ENCODE data around the gene MEF2A.

The MEF2A gene

DNA sequence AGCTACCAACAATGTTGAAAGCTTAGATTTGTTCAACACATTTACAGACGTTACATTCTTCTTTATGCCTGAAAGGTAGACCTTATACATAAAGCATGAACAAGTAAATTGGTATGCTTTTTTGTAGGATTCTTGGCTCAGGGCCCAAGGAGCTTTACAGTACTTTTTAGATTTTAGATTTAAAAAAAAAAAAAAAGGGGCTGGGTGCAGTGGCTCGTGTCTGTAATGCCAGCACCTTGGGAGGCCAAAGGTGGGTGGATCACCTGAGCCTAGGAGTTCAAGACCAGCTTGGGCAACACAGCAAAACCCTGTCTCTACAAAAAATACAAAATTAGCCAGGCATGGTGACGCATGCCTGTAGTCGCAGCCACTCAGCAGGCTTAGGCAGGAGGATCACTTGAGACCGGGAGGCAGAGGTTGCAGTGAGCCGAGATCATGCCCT is 39.7 kb downstream of the MEF2A start:
- no peaks in the 10 kb centered on the region for H3K4me1 ChIP-seq (ENCODE audit: insufficient read depth, insufficient read length)
- TF ChIP-seq SUZ12 (IDR thresholded peaks at IDR 0.05; ENCODE audit: extremely low read depth, insufficient read depth, insufficient read length) (no peak), YY1 (IDR thresholded peaks at IDR 0.05; ENCODE audit: insufficient read depth, insufficient read length) (no peak), ZNF274 (IDR thresholded peaks at IDR 0.05; ENCODE audit: low read depth, low read length) (no peak)
- no peak overlapping the region for H3K4me3 ChIP-seq (ENCODE audit: insufficient read length, low read depth)
- no peak overlapping the region for H3K9ac ChIP-seq (ENCODE audit: insufficient read length, low read depth)
- peaks cover 3% of the 10 kb centered on the region for H3K36me3 ChIP-seq (ENCODE audit: insufficient read depth, insufficient read length, low read length)
- H3K27me3 ChIP-seq (ENCODE audit: insufficient read depth, insufficient read length): no peaks in the 10 kb centered on the region
- no peak for DNase-seq (ENCODE audit: low read depth, low spot score)
- H3K9me3 ChIP-seq (ENCODE audit: insufficient read depth, low read length): peaks cover 4% of the 10 kb centered on the region

DNA sequence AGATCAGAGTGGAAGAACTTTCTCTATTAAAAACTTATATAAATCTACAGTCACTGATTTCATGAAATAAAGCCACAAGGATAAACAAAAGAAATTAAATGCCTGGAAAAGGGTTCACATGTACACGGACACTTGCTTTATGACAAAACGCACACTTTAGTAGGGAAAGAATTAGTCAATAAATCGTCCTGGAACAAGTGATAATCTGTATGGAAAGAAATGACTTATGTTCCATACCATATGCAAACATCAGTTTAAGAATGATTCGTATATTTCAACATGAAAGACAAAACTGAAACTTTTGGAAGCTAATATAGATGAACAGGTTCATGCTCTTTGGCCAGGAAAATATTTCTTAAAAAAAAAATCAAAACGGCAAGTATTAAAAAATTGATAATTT is 40.2 kb downstream of the MEF2A start:
- no peak for DNase-seq (ENCODE audit: low read depth, low spot score)
- TF ChIP-seq YY1 (IDR thresholded peaks at IDR 0.05; ENCODE audit: insufficient read depth, insufficient read length): no peak
- no peak for TF ChIP-seq ZNF274 (IDR thresholded peaks at IDR 0.05; ENCODE audit: low read depth, low read length)
- no peak for TF ChIP-seq SUZ12 (IDR thresholded peaks at IDR 0.05; ENCODE audit: extremely low read depth, insufficient read depth, insufficient read length)
- H3K4me3 ChIP-seq (ENCODE audit: insufficient read length, low read depth): no peak overlapping the region
- H3K36me3 ChIP-seq (ENCODE audit: insufficient read depth, insufficient read length, low read length): no peaks in the 10 kb centered on the region
- no peaks in the 10 kb centered on the region for H3K4me1 ChIP-seq (ENCODE audit: insufficient read depth, insufficient read length)
- H3K9ac ChIP-seq (ENCODE audit: insufficient read length, low read depth): no peak overlapping the region
- H3K27me3 ChIP-seq (ENCODE audit: insufficient read depth, insufficient read length): no peaks in the 10 kb centered on the region
- no peaks in the 10 kb centered on the region; the same call in 1 of the 2 replicates for H3K9me3 ChIP-seq (ENCODE audit: insufficient read depth, low read length)

DNA sequence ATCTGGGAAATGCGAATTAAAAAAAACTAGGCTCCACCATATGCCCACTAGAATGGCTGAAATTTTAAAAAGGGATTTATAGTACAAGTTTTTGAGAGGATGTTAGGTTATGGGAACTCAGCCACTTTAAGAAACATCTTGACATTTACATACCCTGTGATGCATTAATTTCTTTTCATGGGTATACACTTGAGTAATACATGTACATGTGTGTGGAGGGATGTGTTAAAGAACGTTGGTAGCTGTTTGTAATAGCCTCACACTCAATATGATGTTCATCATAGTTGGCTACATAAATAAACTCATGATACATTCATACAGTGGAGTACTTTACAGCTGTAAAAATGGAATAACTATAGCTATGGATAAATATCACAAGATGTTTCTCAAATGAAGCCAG is 40.9 kb downstream of the MEF2A start:
- no peaks in the 10 kb centered on the region for H3K27me3 ChIP-seq (ENCODE audit: insufficient read depth, insufficient read length)
- TF ChIP-seq YY1 (IDR thresholded peaks at IDR 0.05; ENCODE audit: insufficient read depth, insufficient read length) (no peak), ZNF274 (IDR thresholded peaks at IDR 0.05; ENCODE audit: low read depth, low read length) (no peak), SUZ12 (IDR thresholded peaks at IDR 0.05; ENCODE audit: extremely low read depth, insufficient read depth, insufficient read length) (no peak)
- no peak overlapping the region for H3K4me3 ChIP-seq (ENCODE audit: insufficient read length, low read depth)
- H3K9ac ChIP-seq (ENCODE audit: insufficient read length, low read depth): no peak overlapping the region
- no peak for DNase-seq (ENCODE audit: low read depth, low spot score)
- H3K9me3 ChIP-seq (ENCODE audit: insufficient read depth, low read length): no peaks in the 10 kb centered on the region
- no peaks in the 10 kb centered on the region for H3K36me3 ChIP-seq (ENCODE audit: insufficient read depth, insufficient read length, low read length)
- H3K4me1 ChIP-seq (ENCODE audit: insufficient read depth, insufficient read length): no peaks in the 10 kb centered on the region

DNA sequence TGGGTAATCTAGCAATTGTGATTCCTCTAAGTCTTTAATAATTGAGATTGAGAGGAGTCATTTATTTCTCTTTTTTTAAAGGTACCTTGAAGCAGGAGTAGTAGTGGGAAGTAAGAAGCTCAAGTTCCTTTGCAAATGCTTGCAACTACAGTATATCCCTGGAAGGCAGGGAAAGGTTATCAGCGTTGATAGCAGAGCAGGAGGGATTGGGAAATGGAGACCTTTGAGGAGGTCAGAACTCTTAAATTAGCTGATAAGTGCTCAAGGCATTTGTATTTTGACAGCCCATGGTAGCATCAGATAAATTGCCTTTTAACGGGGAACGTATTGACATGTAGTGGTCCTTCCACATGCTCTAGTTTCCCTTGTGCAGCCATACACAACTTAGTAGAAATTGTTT is 47.7 kb downstream of the MEF2A start:
- Histone ChIP-seq H3K27me3 (ENCODE audit: insufficient read depth, insufficient read length) (no peaks in the 10 kb centered on the region), H3K9me3 (ENCODE audit: insufficient read depth, low read length) (no peaks in the 10 kb centered on the region), H3K9ac (ENCODE audit: insufficient read length, low read depth) (no peak overlapping the region), H3K4me1 (ENCODE audit: insufficient read depth, insufficient read length) (no peaks in the 10 kb centered on the region), H3K4me3 (ENCODE audit: insufficient read length, low read depth) (no peak overlapping the region), H3K36me3 (ENCODE audit: insufficient read depth, insufficient read length, low read length) (no peaks in the 10 kb centered on the region)
- no peak for DNase-seq (ENCODE audit: low read depth, low spot score)
- TF ChIP-seq YY1 (IDR thresholded peaks at IDR 0.05; ENCODE audit: insufficient read depth, insufficient read length) (no peak), ZNF274 (IDR thresholded peaks at IDR 0.05; ENCODE audit: low read depth, low read length) (no peak), SUZ12 (IDR thresholded peaks at IDR 0.05; ENCODE audit: extremely low read depth, insufficient read depth, insufficient read length) (no peak)

DNA sequence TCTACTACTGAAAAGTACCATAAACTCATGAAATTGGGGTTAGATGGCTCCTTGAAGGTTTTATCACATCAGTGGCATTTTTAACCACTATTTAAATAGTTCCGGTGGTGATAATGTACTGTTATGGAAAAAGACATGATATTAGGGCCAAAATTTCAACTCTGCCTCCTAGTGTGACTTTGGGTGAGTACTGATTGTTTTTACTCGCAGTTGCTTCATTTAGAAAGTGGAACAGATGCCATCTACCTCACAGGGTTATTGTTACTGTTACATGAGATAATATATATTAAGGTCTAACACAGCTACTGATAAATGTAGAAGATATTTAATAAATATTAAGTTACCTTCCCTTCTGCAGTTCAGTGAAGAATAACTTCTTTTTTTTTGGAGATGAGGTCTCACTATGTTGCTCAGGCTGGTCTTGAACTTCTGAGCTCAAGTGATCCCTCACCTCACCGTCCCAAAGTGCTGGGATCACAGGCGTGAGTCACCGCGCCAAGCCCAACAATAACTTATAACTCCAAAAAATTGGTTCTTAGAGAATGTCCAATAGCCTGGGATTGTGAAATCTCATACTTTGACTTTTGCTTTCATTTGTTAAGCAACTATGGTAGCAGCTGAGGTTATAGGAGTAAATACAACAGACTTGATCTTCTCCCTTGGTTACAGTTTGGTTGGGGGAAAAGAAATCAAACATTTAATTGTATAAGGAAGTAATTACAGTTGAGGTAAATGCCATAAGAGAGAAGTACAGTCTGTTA is 48.3 kb downstream of the MEF2A start:
- H3K27me3 ChIP-seq (ENCODE audit: insufficient read depth, insufficient read length): no peaks in the 10 kb centered on the region
- DNase-seq (ENCODE audit: low read depth, low spot score): no peak
- no peak overlapping the region for H3K9ac ChIP-seq (ENCODE audit: insufficient read length, low read depth)
- TF ChIP-seq ZNF274 (IDR thresholded peaks at IDR 0.05; ENCODE audit: low read depth, low read length) (no peak), SUZ12 (IDR thresholded peaks at IDR 0.05; ENCODE audit: extremely low read depth, insufficient read depth, insufficient read length) (no peak), YY1 (IDR thresholded peaks at IDR 0.05; ENCODE audit: insufficient read depth, insufficient read length) (no peak)
- H3K4me1 ChIP-seq (ENCODE audit: insufficient read depth, insufficient read length): no peaks in the 10 kb centered on the region
- H3K9me3 ChIP-seq (ENCODE audit: insufficient read depth, low read length): no peaks in the 10 kb centered on the region
- no peaks in the 10 kb centered on the region for H3K36me3 ChIP-seq (ENCODE audit: insufficient read depth, insufficient read length, low read length)
- H3K4me3 ChIP-seq (ENCODE audit: insufficient read length, low read depth): no peak overlapping the region

DNA sequence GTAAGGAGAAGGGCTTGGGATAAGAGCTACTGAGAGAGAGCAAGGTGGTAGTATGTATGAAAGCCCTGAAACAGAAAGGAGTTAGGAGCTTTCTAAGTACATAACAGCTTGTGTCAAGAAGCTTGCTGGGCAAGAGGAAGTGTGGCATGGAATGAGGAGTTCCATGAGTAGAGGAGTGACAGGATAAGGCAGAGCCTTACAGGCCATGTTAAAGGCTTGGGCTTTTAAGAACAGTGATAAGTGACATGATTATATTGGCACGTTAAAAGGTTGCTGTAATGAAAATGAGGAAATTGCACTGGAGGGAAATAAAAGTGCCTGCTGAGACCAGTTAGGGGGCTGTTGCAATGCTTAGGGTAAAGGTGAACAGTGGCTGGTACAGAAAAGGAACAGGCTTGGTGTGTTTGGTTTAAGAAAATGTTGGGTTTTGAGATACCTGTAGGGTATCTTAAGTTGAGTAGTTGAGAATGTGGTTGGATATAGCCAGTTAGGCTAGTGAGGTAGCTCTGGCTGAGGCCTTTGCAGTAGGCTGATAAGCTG is 49.0 kb downstream of the MEF2A start:
- H3K4me1 ChIP-seq (ENCODE audit: insufficient read depth, insufficient read length): no peaks in the 10 kb centered on the region
- H3K9ac ChIP-seq (ENCODE audit: insufficient read length, low read depth): no peak overlapping the region
- TF ChIP-seq SUZ12 (IDR thresholded peaks at IDR 0.05; ENCODE audit: extremely low read depth, insufficient read depth, insufficient read length): no peak
- no peak for TF ChIP-seq ZNF274 (IDR thresholded peaks at IDR 0.05; ENCODE audit: low read depth, low read length)
- no peak for TF ChIP-seq YY1 (IDR thresholded peaks at IDR 0.05; ENCODE audit: insufficient read depth, insufficient read length)

DNA sequence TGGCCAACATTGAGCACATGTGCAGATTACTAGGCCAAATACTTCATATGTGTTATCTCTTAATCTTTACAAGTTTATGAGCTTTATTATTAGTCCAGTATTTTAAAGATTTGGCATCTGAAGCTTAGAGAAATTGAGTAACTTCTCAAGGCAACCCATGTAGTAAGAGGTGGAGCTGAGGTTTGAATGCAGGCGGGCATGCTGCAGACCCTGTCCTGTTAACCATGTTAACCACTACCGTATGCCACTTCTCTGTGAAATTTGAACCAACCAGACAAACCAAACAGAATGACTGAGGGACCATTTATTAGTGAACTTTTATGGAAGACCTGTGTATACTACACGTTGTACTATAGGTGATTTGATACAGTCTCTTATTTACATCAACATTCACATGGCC is 49.7 kb downstream of the MEF2A start:
- no peaks in the 10 kb centered on the region for H3K27me3 ChIP-seq (ENCODE audit: insufficient read depth, insufficient read length)
- H3K4me3 ChIP-seq (ENCODE audit: insufficient read length, low read depth): no peak overlapping the region
- H3K9ac ChIP-seq (ENCODE audit: insufficient read length, low read depth): no peak overlapping the region
- no peaks in the 10 kb centered on the region for H3K9me3 ChIP-seq (ENCODE audit: insufficient read depth, low read length)
- TF ChIP-seq YY1 (IDR thresholded peaks at IDR 0.05; ENCODE audit: insufficient read depth, insufficient read length) (no peak), ZNF274 (IDR thresholded peaks at IDR 0.05; ENCODE audit: low read depth, low read length) (no peak), SUZ12 (IDR thresholded peaks at IDR 0.05; ENCODE audit: extremely low read depth, insufficient read depth, insufficient read length) (no peak)
- H3K36me3 ChIP-seq (ENCODE audit: insufficient read depth, insufficient read length, low read length): no peaks in the 10 kb centered on the region
- DNase-seq (ENCODE audit: low read depth, low spot score): no peak
- H3K4me1 ChIP-seq (ENCODE audit: insufficient read depth, insufficient read length): no peaks in the 10 kb centered on the region

More for the DNA sequence above, 49.0 kb downstream of the MEF2A start:
- no peaks in the 10 kb centered on the region for H3K9me3 ChIP-seq (ENCODE audit: insufficient read depth, low read length)
- no peak overlapping the region for H3K4me3 ChIP-seq (ENCODE audit: insufficient read length, low read depth)
- no peak for DNase-seq (ENCODE audit: low read depth, low spot score)
- H3K36me3 ChIP-seq (ENCODE audit: insufficient read depth, insufficient read length, low read length): no peaks in the 10 kb centered on the region
- no peaks in the 10 kb centered on the region for H3K27me3 ChIP-seq (ENCODE audit: insufficient read depth, insufficient read length)

All from NT2/D1 (cell line).